OCI-LY7 (cell line): ENCODE results near the gene BOK.

Source experiments
- EZH2phosphoT487 ChIP-seq: fragments of 200-600 bp; sonication (generic); IDR thresholded peaks from 2 replicates; pipeline ENCODE4 v1.6.1; 2018; ENCODE audit warnings: low read depth, borderline replicate concordance, mild to moderate bottlenecking, mixed run types, antibody characterized with exemption, low read length, moderate library complexity, mixed read lengths
- TF ChIP-seq, protein P1 (sequence below): fragments of 200-600 bp; sonication (generic); conservative IDR thresholded peaks from 2 replicates; pipeline ENCODE4 v1.5.1; 2014; ENCODE audit warnings: mild to moderate bottlenecking, antibody characterized with exemption, low read length, moderate library complexity, mixed read lengths

DNA sequence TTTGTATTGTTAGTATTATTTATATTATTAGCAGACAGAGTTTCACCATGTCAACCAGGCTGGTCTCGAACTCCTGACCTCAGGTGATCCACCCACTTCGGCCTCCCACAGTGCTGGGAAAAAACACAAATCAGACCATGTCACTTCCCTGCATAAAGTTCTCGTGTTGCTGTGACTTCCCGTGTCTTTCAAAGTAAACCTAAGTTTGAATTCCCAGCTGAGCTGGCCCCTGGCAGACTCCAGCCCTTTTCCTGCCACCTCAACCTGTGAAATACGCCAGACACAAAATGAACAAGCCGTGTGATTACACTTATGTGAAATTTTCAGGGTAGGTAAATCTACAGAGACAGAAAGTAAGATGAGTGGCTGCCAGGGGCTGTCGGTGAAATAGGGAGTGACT, 7.9 kb downstream of the BOK start:
- TF ChIP-seq, protein P1, sequence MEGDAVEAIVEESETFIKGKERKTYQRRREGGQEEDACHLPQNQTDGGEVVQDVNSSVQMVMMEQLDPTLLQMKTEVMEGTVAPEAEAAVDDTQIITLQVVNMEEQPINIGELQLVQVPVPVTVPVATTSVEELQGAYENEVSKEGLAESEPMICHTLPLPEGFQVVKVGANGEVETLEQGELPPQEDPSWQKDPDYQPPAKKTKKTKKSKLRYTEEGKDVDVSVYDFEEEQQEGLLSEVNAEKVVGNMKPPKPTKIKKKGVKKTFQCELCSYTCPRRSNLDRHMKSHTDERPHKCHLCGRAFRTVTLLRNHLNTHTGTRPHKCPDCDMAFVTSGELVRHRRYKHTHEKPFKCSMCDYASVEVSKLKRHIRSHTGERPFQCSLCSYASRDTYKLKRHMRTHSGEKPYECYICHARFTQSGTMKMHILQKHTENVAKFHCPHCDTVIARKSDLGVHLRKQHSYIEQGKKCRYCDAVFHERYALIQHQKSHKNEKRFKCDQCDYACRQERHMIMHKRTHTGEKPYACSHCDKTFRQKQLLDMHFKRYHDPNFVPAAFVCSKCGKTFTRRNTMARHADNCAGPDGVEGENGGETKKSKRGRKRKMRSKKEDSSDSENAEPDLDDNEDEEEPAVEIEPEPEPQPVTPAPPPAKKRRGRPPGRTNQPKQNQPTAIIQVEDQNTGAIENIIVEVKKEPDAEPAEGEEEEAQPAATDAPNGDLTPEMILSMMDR = no peak
- no peak for TF ChIP-seq EZH2phosphoT487
